ENCODE measurements around the gene LZTFL1. TPM values are rescaled to one million over a fixed set of nuclear protein-coding genes. Genes with fewer than 3 reads are reported as not detected.

Gene LZTFL1
- total RNA-seq, 2 donors from 2014 or later = 12.5 to 14.5 TPM

GRCh38 chr3:45842851-45843625 lies 1.1 kb upstream of the LZTFL1 start:
- Histone ChIP-seq H3K36me3 (replicated peaks in 1 of 2; ENCODE audit: insufficient read depth in 1 of 2, low read depth in 2 of 2) (no peaks in the 10 kb centered on the region), H3K27me3 (no peaks in the 10 kb centered on the region), H3K9me3 (no peaks in the 10 kb centered on the region), H3K4me3 (no peak overlapping the region), H3K27ac (no peak overlapping the region), H3K4me1 (peaks cover 22% of the 10 kb centered on the region)
- intact Hi-C loops (cut with DNase I) = no loop called here
- ATAC-seq = no peak
- DNase-seq = no peak
- TF ChIP-seq CTCF (IDR thresholded peaks at IDR 0.05) (no peak), POLR2A (IDR thresholded peaks at IDR 0.05) (no peak)
- 67 to 83% methylated on average over 9 of the region's 9 CpGs for WGBS, 2 donors

GRCh38 chr3:45841420-45841756 lies 531 bp downstream of the LZTFL1 start:
- H3K4me3 ChIP-seq = peak overlapping the region; percentile 28 to 99
- ATAC-seq (peak; percentile 24), DNase-seq (peak in 2 of 4 donors; percentile 6 to 11)
- WGBS, 2 donors = 0% methylated on average over 12 to 15 of the region's 15 CpGs
- peak overlapping the region in 2 of 4 donors; percentile 68 to 78 for H3K27ac ChIP-seq
- intact Hi-C loops (cut with DNase I) = no loop called here
- no peaks in the 10 kb centered on the region for H3K9me3 ChIP-seq
- no peak for TF ChIP-seq CTCF (IDR thresholded peaks at IDR 0.05)
- TF ChIP-seq POLR2A (IDR thresholded peaks at IDR 0.05) = no peak
- H3K36me3 ChIP-seq (replicated peaks in 1 of 2; ENCODE audit: insufficient read depth in 1 of 2, low read depth in 2 of 2) = no peaks in the 10 kb centered on the region
- H3K4me1 ChIP-seq = peaks cover 22% of the 10 kb centered on the region
- H3K27me3 ChIP-seq = no peaks in the 10 kb centered on the region

- WGBS, 2 donors = 91 to 100% methylated on average over 1 of the region's 1 CpG
- no peaks in the 10 kb centered on the region for H3K9me3 ChIP-seq
These were observed 3.5 kb downstream of the LZTFL1 start for GRCh38 chr3:45838466-45838865.

GRCh38 chr3:45832699-45833098 lies 9.2 kb downstream of the LZTFL1 start:
- intact Hi-C loops (cut with DNase I) = no loop called here
- no peaks in the 10 kb centered on the region for H3K9me3 ChIP-seq
- DNase-seq (peak in 1 of 4 donors; percentile 6), ATAC-seq (no peak)
- H3K27me3 ChIP-seq = no peaks in the 10 kb centered on the region
- no peaks in the 10 kb centered on the region for H3K4me1 ChIP-seq
- no peak overlapping the region for H3K4me3 ChIP-seq
- peak in 2 of 7 experiments; percentile 23 to 25 for TF ChIP-seq CTCF (IDR thresholded peaks at IDR 0.05)
- TF ChIP-seq POLR2A (IDR thresholded peaks at IDR 0.05) = no peak
- H3K36me3 ChIP-seq (replicated peaks in 1 of 2; ENCODE audit: insufficient read depth in 1 of 2, low read depth in 2 of 2) = peaks cover 0 to 21% of the 10 kb centered on the region in 2 donors
- H3K27ac ChIP-seq = no peak overlapping the region
- WGBS, 2 donors = 92 to 95% methylated on average over 5 of the region's 5 CpGs

More at GRCh38 chr3:45838466-45838865, 3.5 kb downstream of the LZTFL1 start:
- no peak overlapping the region for H3K4me3 ChIP-seq
- no peak overlapping the region for H3K27ac ChIP-seq
- ATAC-seq (no peak), DNase-seq (no peak)
- H3K4me1 ChIP-seq = peaks cover 22% of the 10 kb centered on the region
- H3K27me3 ChIP-seq = no peaks in the 10 kb centered on the region
- intact Hi-C loops (cut with DNase I) = no loop called here
- TF ChIP-seq CTCF (IDR thresholded peaks at IDR 0.05) = no peak
- peaks cover 0 to 6% of the 10 kb centered on the region in 2 donors for H3K36me3 ChIP-seq (replicated peaks in 1 of 2; ENCODE audit: insufficient read depth in 1 of 2, low read depth in 2 of 2)

GRCh38 chr3:45830121-45830520 lies 11.8 kb downstream of the LZTFL1 start:
- peaks cover 0 to 21% of the 10 kb centered on the region in 2 donors for H3K36me3 ChIP-seq (replicated peaks in 1 of 2; ENCODE audit: insufficient read depth in 1 of 2, low read depth in 2 of 2)
- H3K27ac ChIP-seq = no peak overlapping the region
- intact Hi-C loops (cut with DNase I) = no loop called here
- no peaks in the 10 kb centered on the region for H3K9me3 ChIP-seq
- no peaks in the 10 kb centered on the region for H3K27me3 ChIP-seq
- no peaks in the 10 kb centered on the region for H3K4me1 ChIP-seq
- ATAC-seq (no peak), DNase-seq (no peak)
- 81 to 85% methylated on average over 5 of the region's 5 CpGs for WGBS, 2 donors
- no peak overlapping the region for H3K4me3 ChIP-seq
- TF ChIP-seq CTCF (IDR thresholded peaks at IDR 0.05) (no peak), POLR2A (IDR thresholded peaks at IDR 0.05) (no peak)

All from body of pancreas (tissue), 4 donors.